Prostate gland (tissue), 2 donors: Measurements from ENCODE around the gene TAS2R40. TPM values are rescaled to one million over a fixed set of nuclear protein-coding genes. Genes with fewer than 3 reads are reported as not detected.
"Not testable (repeated sequence)": the region's sequence is repeated elsewhere in the genome, so short reads cannot be mapped to it uniquely, and the experiment has no call there.

Experiments
- DNase-seq: peaks from one replicate; pipeline ENCODE4 v3.0.0-alpha.2; 2019; ENCODE audit warnings: low spot score
- H3K27ac ChIP-seq, 2 donors: fragments of 200-600 bp; sonication (generic); 2 replicates each; pipeline ENCODE4 v1.5.1; 2017 to 2019
- H3K27me3 ChIP-seq: fragments of 200-600 bp; sonication (generic); replicated peaks from 2 replicates; pipeline ENCODE4 v1.5.1; 2019; ENCODE audit not compliant: insufficient read depth
- H3K36me3 ChIP-seq, 2 donors: fragments of 200-600 bp; sonication (generic); 1 replicate in 1 of 2; 2 replicates in 1 of 2; pipeline versions ENCODE4 v1.5.1 to v1.8.1; 2017 to 2019
- H3K4me1 ChIP-seq: fragments of 200-600 bp; sonication (generic); replicated peaks from 2 replicates; pipeline ENCODE4 v1.5.1; 2019
- H3K4me3 ChIP-seq, 2 donors: fragments of 200-600 bp; sonication (generic); 2 replicates each; pipeline ENCODE4 v1.5.1; 2017 to 2019
- H3K9me3 ChIP-seq: fragments of 200-600 bp; sonication (generic); 2 replicates; pipeline ENCODE4 v1.5.1; 2017
- CTCF ChIP-seq, 4 experiments: fragments of 200-600 bp in 2 of 4; fragments of 450-650 bp in 2 of 4; sonication (generic) in 2 of 4; IDR thresholded peaks; 1 replicate in 3 of 4; 2 replicates in 1 of 4; pipeline ENCODE4 v1.5.1; 2016 to 2019; ENCODE audit warnings: antibody characterized with exemption in 4 of 4, mild to moderate bottlenecking in 2 of 4, moderate library complexity in 2 of 4
- POLR2A ChIP-seq: fragments of 450-650 bp; IDR thresholded peaks from one replicate; pipeline ENCODE4 v1.6.1; 2016; ENCODE audit warnings: antibody characterized with exemption, mild to moderate bottlenecking
- POLR2AphosphoS5 ChIP-seq: sonication (generic); formaldehyde crosslinking; IDR thresholded peaks from one replicate; pipeline ENCODE4 v1.6.1; 2017; ENCODE audit warnings: antibody characterized with exemption
- WGBS: methylation state at CpG from one replicate; pipeline ENCODE4 v1.1.5; 2018; 5-methylcytosine and 5-hydroxymethylcytosine counted together
- intact Hi-C: fragments of 100-400 bp; cut with DNase I; formaldehyde crosslinking; loops from one replicate; pipeline ENCODE4 v1.14.2; 2022
- total RNA-seq, 2 donors: library from RNA; depleted of rRNA; stranded (reverse); fragments of >200 nt; gene quantifications; one replicate each; pipeline ENCODE4 v1.1.0, GENCODE V29; 2016

TAS2R40 gene
- total RNA-seq, 2 donors from 2014 or later = not detected

DNA sequence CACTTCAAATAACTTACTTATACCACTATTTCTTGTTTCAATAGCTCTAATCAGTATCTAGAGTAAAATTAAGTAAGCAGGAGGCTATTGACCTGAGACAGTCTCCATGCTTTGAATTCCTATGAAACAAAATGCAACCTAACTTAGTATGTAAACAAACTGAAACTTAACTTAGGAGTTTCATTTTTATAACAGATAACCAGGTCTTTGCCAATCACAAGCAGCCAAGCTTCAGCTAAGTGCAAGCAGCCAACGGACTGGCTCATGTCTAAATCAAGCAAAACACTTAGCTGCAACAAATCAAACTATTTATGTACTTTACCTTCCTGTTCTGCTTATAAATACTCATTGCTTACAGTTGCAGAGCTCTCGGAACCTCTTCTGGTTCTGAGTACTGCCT lies 37.0 kb downstream of the TAS2R40 start:
- DNase-seq = no peak
- Histone ChIP-seq H3K36me3 (no peaks in the 10 kb centered on the region), H3K4me3 (no peak overlapping the region), H3K27me3 (no peaks in the 10 kb centered on the region), H3K9me3 (no peaks in the 10 kb centered on the region), H3K4me1 (no peaks in the 10 kb centered on the region), H3K27ac (no peak overlapping the region)
- 10% methylated on average over 2 of the region's 2 CpGs for WGBS
- no peak for TF ChIP-seq CTCF (IDR thresholded peaks at IDR 0.05)
- TF ChIP-seq POLR2AphosphoS5 = peak; percentile 17
- no peak for TF ChIP-seq POLR2A
- intact Hi-C loops = no loop called here

DNA sequence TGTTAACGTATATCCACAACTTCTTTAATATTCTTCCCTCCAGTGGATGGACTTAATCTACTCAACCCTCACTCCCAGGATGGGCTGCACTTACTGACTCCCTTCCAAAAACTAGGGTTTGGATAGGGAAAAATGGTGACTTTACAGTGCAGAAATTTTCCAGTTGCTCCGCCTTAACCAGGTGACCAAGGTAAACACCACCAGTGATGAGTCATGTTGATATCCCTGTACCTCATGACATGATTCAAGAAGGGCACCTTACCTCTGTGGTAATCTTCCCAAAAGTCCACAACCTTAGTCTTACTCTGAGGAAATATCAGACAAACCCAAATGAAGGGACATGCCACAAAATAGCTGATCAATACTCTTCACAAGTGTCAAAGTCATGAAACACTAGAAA lies 37.9 kb downstream of the TAS2R40 start:
- Histone ChIP-seq H3K36me3 (no peaks in the 10 kb centered on the region), H3K9me3 (no peaks in the 10 kb centered on the region), H3K27ac (no peak overlapping the region), H3K4me1 (no peaks in the 10 kb centered on the region), H3K4me3 (no peak overlapping the region), H3K27me3 (no peaks in the 10 kb centered on the region)
- DNase-seq = no peak
- intact Hi-C loops = no loop called here
- TF ChIP-seq POLR2A = no peak
- TF ChIP-seq POLR2AphosphoS5 = no peak
- no peak for TF ChIP-seq CTCF (IDR thresholded peaks at IDR 0.05)
- 86% methylated on average over 2 of the region's 2 CpGs for WGBS

DNA sequence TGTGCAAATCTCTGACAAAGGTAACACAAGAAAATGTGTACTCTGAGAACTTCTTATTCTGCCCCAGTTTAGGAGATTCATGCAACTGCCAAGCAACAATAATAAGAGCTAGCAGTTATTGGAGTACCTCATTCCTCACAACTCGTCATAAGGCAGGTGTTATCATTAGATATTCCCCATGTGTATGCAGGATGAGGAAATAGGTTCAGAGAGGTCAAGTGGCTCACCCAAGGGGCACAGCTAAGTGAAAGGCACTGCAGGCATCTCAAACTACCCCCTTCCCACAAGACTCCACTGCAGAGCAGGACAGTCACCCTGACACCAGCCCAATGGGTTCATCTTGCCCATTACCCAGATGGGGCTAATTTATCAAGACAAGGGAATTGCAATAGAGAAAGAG lies 40.1 kb downstream of the TAS2R40 start:
- Histone ChIP-seq H3K27ac (no peak overlapping the region), H3K36me3 (no peaks in the 10 kb centered on the region), H3K4me1 (no peaks in the 10 kb centered on the region), H3K4me3 (no peak overlapping the region), H3K27me3 (no peaks in the 10 kb centered on the region), H3K9me3 (no peaks in the 10 kb centered on the region)
- WGBS = 91% methylated on average over 1 of the region's 1 CpG
- TF ChIP-seq POLR2A (no peak), CTCF (IDR thresholded peaks at IDR 0.05) (no peak)
- DNase-seq = no peak
- intact Hi-C loops = no loop called here

DNA sequence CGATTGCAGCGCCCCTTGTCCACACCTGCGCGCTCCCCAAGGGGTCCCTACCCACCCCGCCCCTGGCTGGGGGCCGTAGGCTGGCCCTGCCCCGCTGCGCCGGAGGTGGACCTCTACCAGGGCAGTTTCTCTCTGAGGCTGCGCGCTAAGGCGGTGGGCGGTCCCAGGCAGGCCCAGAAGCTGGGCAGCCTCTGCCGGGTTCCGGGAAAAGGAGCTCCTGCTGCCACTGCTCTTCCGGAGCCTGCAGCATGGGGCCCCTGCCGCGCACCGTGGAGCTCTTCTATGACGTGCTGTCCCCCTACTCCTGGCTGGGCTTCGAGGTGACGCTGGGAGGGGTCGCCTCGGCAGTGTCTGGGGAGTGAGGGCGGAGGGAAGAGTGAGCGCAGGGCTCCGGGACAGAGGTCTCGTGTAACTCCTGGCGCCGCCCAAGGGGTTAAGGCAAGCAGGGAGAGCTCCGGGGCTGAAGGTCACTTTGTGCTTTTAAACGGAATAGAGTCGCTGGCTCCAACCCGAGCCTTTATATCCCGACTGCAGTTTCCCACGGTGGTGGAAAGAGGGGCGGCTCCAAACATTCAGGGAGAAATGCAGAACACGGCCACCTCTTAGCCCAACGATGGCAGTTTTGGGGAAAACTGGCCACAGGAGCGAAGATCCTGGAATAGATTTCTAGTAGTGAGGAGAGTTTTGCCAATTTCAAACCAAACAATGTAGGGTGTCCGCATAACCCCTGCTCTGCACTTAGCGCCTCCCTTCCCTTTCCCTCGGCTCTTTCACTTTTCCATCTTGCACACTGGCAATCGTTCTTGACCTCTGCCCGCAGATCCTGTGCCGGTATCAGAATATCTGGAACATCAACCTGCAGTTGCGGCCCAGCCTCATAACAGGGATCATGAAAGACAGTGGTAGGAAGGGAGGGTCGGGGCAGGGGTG lies 41.7 kb downstream of the TAS2R40 start, which contains the start of gene GSTK1:
TSS of gene GSTK1 (plus strand) at position 176 of the 930 bp plus-strand sequence. CDS start at position 249, 73 bp downstream.
- DNase-seq = peak; percentile 80

DNA sequence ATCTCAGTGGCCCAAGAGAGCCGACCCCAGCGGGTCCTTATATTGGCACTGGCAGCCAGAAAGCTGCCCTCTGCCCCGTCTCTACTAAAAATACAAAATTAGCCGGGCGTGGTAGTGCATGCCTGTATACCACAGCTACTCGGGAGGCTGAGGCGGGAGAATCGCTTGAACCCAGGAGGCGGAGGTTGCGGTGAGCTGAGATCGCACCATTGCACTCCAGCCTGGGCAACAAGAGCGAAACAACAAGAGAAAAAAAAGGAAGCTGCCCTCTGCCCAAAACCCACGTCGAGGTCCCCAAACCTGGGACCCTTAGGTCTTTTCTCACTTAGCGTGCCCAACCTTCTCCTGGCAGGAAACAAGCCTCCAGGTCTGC lies 42.3 kb downstream of the TAS2R40 start:
- intact Hi-C loops, DNase-seq, H3K4me1 ChIP-seq, H3K27me3 ChIP-seq, H3K9me3 ChIP-seq: not testable (repeated sequence)
- H3K27ac ChIP-seq = peak overlapping the region; percentile 67 to 68
- peaks cover 0 to 12% of the 10 kb centered on the region in 2 donors for H3K36me3 ChIP-seq
- peak overlapping the region; percentile 78 to 81 for H3K4me3 ChIP-seq
- 65% methylated on average over 15 of the region's 15 CpGs for WGBS

More for the DNA sequence above, 41.7 kb downstream of the TAS2R40 start, which contains the start of gene GSTK1:
- TF ChIP-seq POLR2A = peak; percentile 83
- TF ChIP-seq CTCF (IDR thresholded peaks at IDR 0.05) = peak in 1 of 4 experiments; percentile 26
- TF ChIP-seq POLR2AphosphoS5 = peak; percentile 81
- H3K9me3 ChIP-seq = no peaks in the 10 kb centered on the region
- H3K27me3 ChIP-seq = no peaks in the 10 kb centered on the region
- no peaks in the 10 kb centered on the region for H3K4me1 ChIP-seq
- intact Hi-C loops = no loop called here
- peak within 1 kb of the TSS; percentile 78 to 81 for H3K4me3 ChIP-seq
- peaks cover 0 to 12% of the 10 kb centered on the region in 2 donors for H3K36me3 ChIP-seq
- H3K27ac ChIP-seq = peak within 1 kb of the TSS; percentile 67 to 68
- 2% methylated on average over 45 of the region's 48 CpGs for WGBS
